HUES48 (cell line): ENCODE data around the gene TRPT1.

Source experiments
- H3K27ac ChIP-seq: one replicate; pipeline ENCODE4 v1.7.0; 2013; ENCODE audit warnings: low read depth, low read length, inconsistent platforms
- H3K27me3 ChIP-seq: 2 replicates; pipeline ENCODE4 v1.6.1; 2013; ENCODE audit warnings: mild to moderate bottlenecking, low read length; ENCODE audit not compliant: control insufficient read depth, insufficient read depth
- H3K36me3 ChIP-seq: 2 replicates; pipeline ENCODE4 v1.6.1; 2013; ENCODE audit warnings: low read length; ENCODE audit not compliant: control insufficient read depth, insufficient read depth
- H3K4me1 ChIP-seq: 2 replicates; pipeline ENCODE4 v1.6.1; 2013; ENCODE audit warnings: mild to moderate bottlenecking, low read length; ENCODE audit not compliant: control insufficient read depth, insufficient read depth
- H3K4me3 ChIP-seq: 2 replicates; pipeline ENCODE4 v1.5.1; 2013; ENCODE audit warnings: mild to moderate bottlenecking, low read depth, low read length
- H3K9ac ChIP-seq: 2 replicates; pipeline ENCODE4 v1.6.1; 2013; ENCODE audit warnings: mild to moderate bottlenecking, low read depth, low read length, moderate library complexity
- H3K9me3 ChIP-seq: 2 replicates; pipeline ENCODE4 v1.6.1; 2013; ENCODE audit warnings: low read length; ENCODE audit not compliant: control insufficient read depth, insufficient read depth

Gene TRPT1

GRCh38 chr11:64255135-64256128, 29.4 kb upstream of the TRPT1 start:
- H3K4me3 ChIP-seq: no peak overlapping the region
- H3K27me3 ChIP-seq: no peaks in the 10 kb centered on the region
- no peak overlapping the region for H3K27ac ChIP-seq
- H3K4me1 ChIP-seq: peaks cover 13% of the 10 kb centered on the region
- no peaks in the 10 kb centered on the region for H3K9me3 ChIP-seq
- H3K9ac ChIP-seq: no peak overlapping the region
- peaks cover 64% of the 10 kb centered on the region for H3K36me3 ChIP-seq

GRCh38 chr11:64254326-64254725, 28.3 kb upstream of the TRPT1 start:
- H3K4me1 ChIP-seq: peaks cover 24% of the 10 kb centered on the region
- H3K36me3 ChIP-seq: peaks cover 52% of the 10 kb centered on the region

GRCh38 chr11:64253481-64253880, 27.5 kb upstream of the TRPT1 start:
- H3K9ac ChIP-seq: no peak overlapping the region
- no peak overlapping the region for H3K4me3 ChIP-seq
- H3K4me1 ChIP-seq: peaks cover 33% of the 10 kb centered on the region

More at GRCh38 chr11:64254326-64254725, 28.3 kb upstream of the TRPT1 start:
- Histone ChIP-seq H3K27ac (no peak overlapping the region), H3K27me3 (no peaks in the 10 kb centered on the region), H3K9me3 (no peaks in the 10 kb centered on the region), H3K9ac (no peak overlapping the region), H3K4me3 (no peak overlapping the region)

GRCh38 chr11:64253043-64253442, 27.1 kb upstream of the TRPT1 start:
- Histone ChIP-seq H3K27me3 (no peaks in the 10 kb centered on the region), H3K36me3 (peaks cover 40% of the 10 kb centered on the region), H3K9ac (0 out of 2 replicates have a peak overlapping the region, but pooled peaks have one; percentile 8), H3K4me1 (peaks cover 37% of the 10 kb centered on the region), H3K27ac (peak overlapping the region; percentile 26), H3K9me3 (no peaks in the 10 kb centered on the region), H3K4me3 (peak overlapping the region; percentile 84)

More at GRCh38 chr11:64253481-64253880, 27.5 kb upstream of the TRPT1 start:
- Histone ChIP-seq H3K27me3 (no peaks in the 10 kb centered on the region), H3K36me3 (peaks cover 44% of the 10 kb centered on the region), H3K9me3 (no peaks in the 10 kb centered on the region), H3K27ac (peak overlapping the region; percentile 26)

- Histone ChIP-seq H3K4me1 (peaks cover 42% of the 10 kb centered on the region), H3K27ac (peak overlapping the region; percentile 54), H3K4me3 (peak overlapping the region; percentile 84), H3K36me3 (peaks cover 32% of the 10 kb centered on the region), H3K9me3 (no peaks in the 10 kb centered on the region), H3K27me3 (no peaks in the 10 kb centered on the region), H3K9ac (peak overlapping the region; percentile 60)
These were observed 26.3 kb upstream of the TRPT1 start for GRCh38 chr11:64252003-64252872.

GRCh38 chr11:64251753-64252002, 25.7 kb upstream of the TRPT1 start:
- peak overlapping the region; percentile 84 for H3K4me3 ChIP-seq
- H3K9me3 ChIP-seq: no peaks in the 10 kb centered on the region
- H3K4me1 ChIP-seq: peaks cover 42% of the 10 kb centered on the region
- H3K36me3 ChIP-seq: peaks cover 28% of the 10 kb centered on the region
- peak overlapping the region; percentile 60 for H3K9ac ChIP-seq
- peak overlapping the region; percentile 44 for H3K27ac ChIP-seq
- H3K27me3 ChIP-seq: no peaks in the 10 kb centered on the region

GRCh38 chr11:64251016-64251752, 25.2 kb upstream of the TRPT1 start, which contains the start of gene PLCB3:
Gene PLCB3 (plus strand): TSS chr11:64251530. CDS start chr11:64251650, 120 bp downstream.
- H3K27me3 ChIP-seq: no peaks in the 10 kb centered on the region
- H3K4me1 ChIP-seq: peaks cover 42% of the 10 kb centered on the region
- peak within 1 kb of the TSS; percentile 60 for H3K9ac ChIP-seq
- peaks cover 23% of the 10 kb centered on the region for H3K36me3 ChIP-seq
- peak within 1 kb of the TSS; percentile 84 for H3K4me3 ChIP-seq
- no peaks in the 10 kb centered on the region for H3K9me3 ChIP-seq
- H3K27ac ChIP-seq: peak within 1 kb of the TSS; percentile 94

GRCh38 chr11:64250415-64251015, 24.5 kb upstream of the TRPT1 start:
- no peaks in the 10 kb centered on the region for H3K27me3 ChIP-seq
- peaks cover 16% of the 10 kb centered on the region for H3K36me3 ChIP-seq
- peak overlapping the region; percentile 84 for H3K4me3 ChIP-seq
- H3K9me3 ChIP-seq: no peaks in the 10 kb centered on the region
- peak overlapping the region; percentile 94 for H3K27ac ChIP-seq
- peaks cover 42% of the 10 kb centered on the region for H3K4me1 ChIP-seq
- H3K9ac ChIP-seq: peak overlapping the region; percentile 60; the same call in 1 of the 2 replicates

- H3K27ac ChIP-seq: peak overlapping the region; percentile 94
- no peaks in the 10 kb centered on the region for H3K9me3 ChIP-seq
- H3K4me1 ChIP-seq: peaks cover 42% of the 10 kb centered on the region
- no peak overlapping the region for H3K9ac ChIP-seq
- H3K36me3 ChIP-seq: peaks cover 11% of the 10 kb centered on the region
- H3K27me3 ChIP-seq: no peaks in the 10 kb centered on the region
- H3K4me3 ChIP-seq: peak overlapping the region; percentile 27; the same call in 1 of the 2 replicates
These were observed 23.8 kb upstream of the TRPT1 start for GRCh38 chr11:64249563-64250414.
